NB4 (cell line): ENCODE data around the gene SLC29A4.

Experiments
- CTCF ChIP-seq: IDR thresholded peaks from one replicate; pipeline ENCODE4 v1.5.1; 2012; ENCODE audit warnings: low read depth, low read length
- POLR2A ChIP-seq: IDR thresholded peaks from 2 replicates; pipeline ENCODE4 v1.6.1; 2011; ENCODE audit warnings: mild to moderate bottlenecking; ENCODE audit not compliant: insufficient read length; ENCODE audit errors: extremely low read depth

GRCh38 chr7:5289355-5289754 lies 6.6 kb downstream of the SLC29A4 start:
- TF ChIP-seq CTCF: no peak
- TF ChIP-seq POLR2A: no peak
